ENCODE measurements around the gene ITPR3. TPM values are rescaled to one million over a fixed set of nuclear protein-coding genes. Genes with fewer than 3 reads are reported as not detected.

Gene ITPR3
- total RNA-seq, 1 experiment from 2014 or later: 103 TPM

GRCh38 chr6:33576668-33577067 is 44.5 kb upstream of the ITPR3 start:
- no peak for TF ChIP-seq CEBPB (IDR thresholded peaks at IDR 0.05; ENCODE audit: low read depth)
- no peak overlapping the region for H3K4me3 ChIP-seq (replicated peaks in 1 of 2; ENCODE audit: low read depth in 1 of 2, low read length in 2 of 2)
- DNase-seq (ENCODE audit: low read depth, low spot score): no peak
- intact Hi-C loops (cut with micrococcal nuclease): no loop called here
- ChIA-PET POLR2A (no interaction called here), CTCF (interaction anchor here (0.7 kb wide), 1 partner anchor 13 kb away, joined by 3 read pairs; no protein-coding TSS in a partner anchor), RAD21 (ENCODE audit: low non-redundant PET in 1 of 2, low total read pairs in 2 of 2, uncharacterized antibody in 2 of 2, unreplicated experiment in 2 of 2) (no interaction called here)
- H3K9me3 ChIP-seq (ENCODE audit: control insufficient read depth in 1 of 2, insufficient read depth in 1 of 2, low read depth in 1 of 2, low read length in 2 of 2): no peaks in the 10 kb centered on the region
- H3K9ac ChIP-seq (ENCODE audit: low read length): no peak overlapping the region
- H3K9me2 ChIP-seq (ENCODE audit: insufficient read depth): no peaks in the 10 kb centered on the region
- H3K4me2 ChIP-seq (ENCODE audit: low read length): peak overlapping the region; percentile 96; the same call in 1 of the 2 replicates
- no peaks in the 10 kb centered on the region for H3K27me3 ChIP-seq (ENCODE audit: insufficient read depth, low read length)
- no peak for ATAC-seq
- no peaks in the 10 kb centered on the region for H4K20me1 ChIP-seq (ENCODE audit: insufficient read depth)
- no TSS peak for BruUV-seq (replicated peaks)
- H2AFZ ChIP-seq (ENCODE audit: low read depth, low read length, poor library complexity, severe bottlenecking): no peak overlapping the region
- H3K4me1 ChIP-seq (ENCODE audit: control insufficient read depth in 1 of 2, insufficient read depth in 2 of 2, low read length in 2 of 2): peaks cover 16 to 28% of the 10 kb centered on the region in 2 experiments; a peak in 3 of 4 replicates
- H3K27ac ChIP-seq (ENCODE audit: low read depth, low read length): peak overlapping the region; percentile 75
- H3K79me2 ChIP-seq (ENCODE audit: insufficient read depth, low read length): peaks cover 28% of the 10 kb centered on the region
- peaks cover 13 to 24% of the 10 kb centered on the region in 2 experiments for H3K36me3 ChIP-seq (ENCODE audit: control insufficient read depth in 1 of 2, insufficient read depth in 2 of 2, low read length in 2 of 2)

GRCh38 chr6:33577106-33577535 is 44.0 kb upstream of the ITPR3 start:
- Histone ChIP-seq H3K9me2 (ENCODE audit: insufficient read depth) (no peaks in the 10 kb centered on the region), H3K9ac (ENCODE audit: low read length) (no peak overlapping the region), H3K9me3 (ENCODE audit: control insufficient read depth in 1 of 2, insufficient read depth in 1 of 2, low read depth in 1 of 2, low read length in 2 of 2) (no peaks in the 10 kb centered on the region), H3K4me3 (replicated peaks in 1 of 2; ENCODE audit: low read depth in 1 of 2, low read length in 2 of 2) (no peak overlapping the region), H3K36me3 (ENCODE audit: control insufficient read depth in 1 of 2, insufficient read depth in 2 of 2, low read length in 2 of 2) (peaks cover 13 to 24% of the 10 kb centered on the region in 2 experiments), H4K20me1 (ENCODE audit: insufficient read depth) (no peaks in the 10 kb centered on the region), H3K27me3 (ENCODE audit: insufficient read depth, low read length) (no peaks in the 10 kb centered on the region), H3K79me2 (ENCODE audit: insufficient read depth, low read length) (peaks cover 28% of the 10 kb centered on the region), H3K4me2 (ENCODE audit: low read length) (peak overlapping the region; percentile 96), H3K27ac (ENCODE audit: low read depth, low read length) (peak overlapping the region; percentile 75), H3K4me1 (ENCODE audit: control insufficient read depth in 1 of 2, insufficient read depth in 2 of 2, low read length in 2 of 2) (peaks cover 16 to 28% of the 10 kb centered on the region in 2 experiments; a peak in 3 of 4 replicates), H2AFZ (ENCODE audit: low read depth, low read length, poor library complexity, severe bottlenecking) (no peak overlapping the region)
- intact Hi-C loops (cut with micrococcal nuclease): no loop called here
- ChIA-PET CTCF (interaction anchor here (0.7 kb wide), 1 partner anchor 13 kb away, joined by 3 read pairs; no protein-coding TSS in a partner anchor), POLR2A (no interaction called here), RAD21 (ENCODE audit: low non-redundant PET in 1 of 2, low total read pairs in 2 of 2, uncharacterized antibody in 2 of 2, unreplicated experiment in 2 of 2) (no interaction called here)
- no peak for DNase-seq (ENCODE audit: low read depth, low spot score)
- TF ChIP-seq SIN3A (IDR thresholded peaks at IDR 0.05; ENCODE audit: low read depth): no peak
- peak; percentile 33; the same call in 1 of the 2 replicates for TF ChIP-seq POLR2AphosphoS5 (IDR thresholded peaks at IDR 0.05; ENCODE audit: low read depth, low read length)
- ATAC-seq: peak; percentile 40
- BruUV-seq (replicated peaks): no TSS peak
